T-cell (primary cell): Measurements from ENCODE around the gene RPS19BP1. TPM values are rescaled to one million over a fixed set of nuclear protein-coding genes. Genes with fewer than 3 reads are reported as not detected.

Experiments used
- ATAC-seq, 4 experiments: fragments of 200-7000 bp in 3 of 4; fragments of 150-1000 bp in 1 of 4; cut with Tn5 transposase; replicated peaks in 1 of 4; 1 replicate in 3 of 4; 2 replicates in 1 of 4; pipeline ENCODE4 v1.10.0; 2021; ENCODE audit warnings: moderate library complexity in 3 of 4, mild to moderate bottlenecking in 2 of 4, moderate number of reproducible peaks in 1 of 4
- CTCF ChIA-PET, 2 donors: fragments of 300-600 bp; sonication (Branson Sonifier 250); formaldehyde crosslinking; loops; one replicate each; lab custom pipeline; 2022; ENCODE audit warnings: antibody characterized with exemption in 2 of 2; lab: Charles Lee
- POLR2A ChIA-PET, 2 donors: fragments of 300-600 bp; sonication (Branson Sonifier 250); formaldehyde crosslinking; loops; one replicate each; lab custom pipeline; 2022; ENCODE audit warnings: antibody characterized with exemption in 2 of 2; lab: Charles Lee
- DNase-seq, 35 experiments: peaks; one replicate each; pipeline versions ENCODE4 v3.0.0 to v3.0.0-alpha.2; 2013 to 2023
- H3K27ac ChIP-seq: one replicate; pipeline ENCODE4 v1.5.1; 2013; ENCODE audit warnings: low read length
- H3K27me3 ChIP-seq, 2 experiments: replicated peaks in 1 of 2; 1 replicate in 1 of 2; 2 replicates in 1 of 2; pipeline versions ENCODE4 v1.6.1 to v1.7.0; 2013; ENCODE audit warnings: low read length in 1 of 2, mixed read lengths in 1 of 2; ENCODE audit not compliant: control insufficient read depth in 2 of 2, insufficient read depth in 2 of 2; ENCODE audit errors: extremely low read depth in 1 of 2
- H3K36me3 ChIP-seq, 2 donors: 1 replicate in 1 of 2; 2 replicates in 1 of 2; pipeline versions ENCODE4 v1.6.1 to v1.7.0; 2013; ENCODE audit warnings: low read length in 1 of 2; ENCODE audit not compliant: control insufficient read depth in 2 of 2, insufficient read depth in 1 of 2; ENCODE audit errors: extremely low read depth in 1 of 2
- H3K4me1 ChIP-seq, 2 experiments: 1 replicate in 1 of 2; 2 replicates in 1 of 2; pipeline versions ENCODE4 v1.6.1 to v1.7.0; 2013; ENCODE audit warnings: low read length in 2 of 2, mixed read lengths in 1 of 2; ENCODE audit not compliant: insufficient read depth in 2 of 2, control insufficient read depth in 1 of 2; ENCODE audit errors: extremely low read depth in 1 of 2
- H3K4me3 ChIP-seq, 2 donors: 1 replicate in 1 of 2; 2 replicates in 1 of 2; pipeline versions ENCODE4 v1.5.1 to v1.7.0; 2013; ENCODE audit warnings: mild to moderate bottlenecking in 2 of 2, low read length in 1 of 2, moderate library complexity in 1 of 2; ENCODE audit not compliant: control insufficient read depth in 1 of 2; ENCODE audit errors: extremely low read depth in 1 of 2
- H3K9me3 ChIP-seq: 2 replicates; pipeline ENCODE4 v1.7.0; 2013
- H3K27ac Mint-ChIP-seq, 2 donors: one replicate each; pipeline ENCODE4 v1.8.0; 2020 to 2021; ENCODE audit warnings: mild to moderate bottlenecking in 2 of 2, mixed read lengths in 2 of 2
- H3K27me3 Mint-ChIP-seq, 2 donors: one replicate each; pipeline ENCODE4 v1.8.0; 2021 to 2022; ENCODE audit warnings: mixed read lengths in 2 of 2
- H3K36me3 Mint-ChIP-seq: one replicate; pipeline ENCODE4 v1.8.0; 2021; ENCODE audit warnings: mixed read lengths
- H3K4me1 Mint-ChIP-seq, 3 donors: one replicate each; pipeline ENCODE4 v1.8.0; 2020 to 2022; ENCODE audit warnings: mixed read lengths in 3 of 3, mild to moderate bottlenecking in 1 of 3
- H3K4me3 Mint-ChIP-seq, 3 donors: one replicate each; pipeline ENCODE4 v1.8.0; 2020 to 2022; ENCODE audit warnings: mild to moderate bottlenecking in 3 of 3, mixed read lengths in 3 of 3, moderate library complexity in 3 of 3
- H3K9me3 Mint-ChIP-seq, 3 donors: one replicate each; pipeline ENCODE4 v1.8.0; 2020 to 2022; ENCODE audit warnings: mixed read lengths in 3 of 3
- WGBS: methylation state at CpG from one replicate; pipeline ENCODE4 v1.1.5; 2013; ENCODE audit warnings: missing lambda C conversion rate; ENCODE audit not compliant: insufficient coverage; 5-methylcytosine and 5-hydroxymethylcytosine counted together
- total RNA-seq, 35 experiments: library from RNA in 6 of 35; stranded (reverse) in 6 of 35; fragments of 120-200 nt in 1 of 35; gene quantifications; one replicate each; pipeline versions ENCODE4 v1.2.1 to v1.2.4 and lab custom pipeline; 2013 to 2026

RPS19BP1 gene
- total RNA-seq, 5 donors from 2014 or later (not counting 1 experiment from before 2014, with no cell fraction given) = 42.4 to 76.8 (median 73.5) TPM

GRCh38 chr22:39569066-39569465 is 36.5 kb upstream of the RPS19BP1 start:
- H3K27me3 Mint-ChIP-seq = no peaks in the 10 kb centered on the region
- no peaks in the 10 kb centered on the region for H3K36me3 Mint-ChIP-seq
- H3K4me1 ChIP-seq = peaks cover 6 to 20% of the 10 kb centered on the region in 2 experiments
- POLR2A ChIA-PET = no interaction called here
- H3K9me3 Mint-ChIP-seq = peaks cover 0 to 8% (median 0%) of the 10 kb centered on the region in 3 donors
- H3K36me3 ChIP-seq = no peaks in the 10 kb centered on the region
- DNase-seq = no peak
- peaks cover 0 to 4% of the 10 kb centered on the region in 2 experiments for H3K27me3 ChIP-seq
- H3K4me3 Mint-ChIP-seq = no peak overlapping the region
- H3K9me3 ChIP-seq = no peaks in the 10 kb centered on the region
- CTCF ChIA-PET = no interaction called here
- H3K4me3 ChIP-seq = no peak overlapping the region
- peaks cover 16 to 26% (median 21%) of the 10 kb centered on the region in 3 donors for H3K4me1 Mint-ChIP-seq
- H3K27ac Mint-ChIP-seq = no peak overlapping the region
- H3K27ac ChIP-seq = no peak overlapping the region
- 92% methylated on average over 6 of the region's 7 CpGs for WGBS
- ATAC-seq = no peak

- Histone ChIP-seq H3K27ac (no peak overlapping the region), H3K4me1 (peaks cover 6 to 20% of the 10 kb centered on the region in 2 experiments), H3K4me3 (no peak overlapping the region), H3K9me3 (no peaks in the 10 kb centered on the region), H3K36me3 (no peaks in the 10 kb centered on the region), H3K27me3 (peaks cover 0 to 6% of the 10 kb centered on the region in 2 experiments)
- DNase-seq (no peak), ATAC-seq (no peak)
- peaks cover 16 to 26% (median 21%) of the 10 kb centered on the region in 3 donors for H3K4me1 Mint-ChIP-seq
- 86% methylated on average over 15 of the region's 19 CpGs for WGBS
- ChIA-PET CTCF (no interaction called here), POLR2A (no interaction called here)
- no peaks in the 10 kb centered on the region for H3K36me3 Mint-ChIP-seq
- peaks cover 0 to 8% (median 0%) of the 10 kb centered on the region in 3 donors for H3K9me3 Mint-ChIP-seq
- peak overlapping the region in 1 of 3 donors; percentile 64 for H3K4me3 Mint-ChIP-seq
- H3K27ac Mint-ChIP-seq = peak overlapping the region in 1 of 2 donors; percentile 82
- no peaks in the 10 kb centered on the region for H3K27me3 Mint-ChIP-seq
Observed at GRCh38 chr22:39568278-39568981, 35.9 kb upstream of the RPS19BP1 start.

DNA sequence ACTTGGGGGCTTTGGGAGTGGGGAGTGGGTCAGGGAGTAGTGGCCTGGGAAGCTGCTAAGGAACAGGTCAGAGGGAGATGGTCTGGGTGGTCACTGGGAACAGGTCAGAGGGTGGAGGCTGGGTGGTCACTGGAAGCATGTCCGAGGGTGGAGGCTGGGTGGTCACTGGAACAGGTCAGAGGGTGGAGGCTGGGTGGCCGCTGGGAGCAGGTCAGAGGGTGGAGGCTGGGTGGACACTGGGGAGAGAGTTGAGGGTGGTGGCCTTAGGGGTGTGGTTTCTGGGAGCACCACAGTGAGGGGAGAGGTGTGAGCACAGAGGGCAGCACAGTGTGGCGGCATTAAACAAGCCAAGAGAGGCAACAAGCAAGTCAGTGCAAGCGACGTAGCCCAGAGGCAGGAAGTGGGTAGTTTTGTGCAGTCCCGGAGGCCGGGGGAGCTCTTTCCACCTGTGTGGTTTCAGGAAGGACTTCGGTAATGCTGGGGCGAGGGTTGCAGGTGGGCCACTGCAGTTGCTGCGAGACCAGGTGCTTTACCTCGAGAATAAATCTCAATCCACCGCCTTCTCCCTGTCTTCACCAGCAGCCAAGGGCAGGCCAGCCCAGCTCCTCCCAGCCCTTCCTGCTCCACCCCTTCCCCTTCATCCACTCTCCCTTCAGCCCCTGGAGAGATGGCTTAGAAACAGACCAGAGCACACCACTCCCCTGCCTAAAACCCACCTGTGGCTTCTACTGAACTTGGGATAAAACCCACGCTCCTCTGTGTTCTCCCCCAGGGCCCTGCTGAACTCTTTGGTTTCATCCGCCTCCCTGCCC is 34.8 kb upstream of the RPS19BP1 start:
- peaks cover 6 to 20% of the 10 kb centered on the region in 2 experiments for H3K4me1 ChIP-seq
- DNase-seq (peak; percentile 19 to 67 (median 44)), ATAC-seq (peak; percentile 90 to 98 (median 95))
- H3K27ac Mint-ChIP-seq = peak overlapping the region; percentile 50 to 82
- H3K4me3 Mint-ChIP-seq = peak overlapping the region; percentile 7 to 64 (median 18)
- H3K4me1 Mint-ChIP-seq = peaks cover 16 to 26% (median 21%) of the 10 kb centered on the region in 3 donors
- peak overlapping the region; percentile 31 for H3K27ac ChIP-seq
- H3K9me3 Mint-ChIP-seq = peaks cover 0 to 8% (median 0%) of the 10 kb centered on the region in 3 donors
- ChIA-PET POLR2A (interaction anchor here in 1 of 2 donors (0.6 kb wide), 1 partner anchor 57 kb away, joined by 5 read pairs; no protein-coding TSS in a partner anchor), CTCF (interaction anchor here in 1 of 2 donors (0.8 to 1.1 kb wide), 2 partner anchors 457 to 469 kb away, joined by 3 read pairs; no protein-coding TSS in a partner anchor)
- peaks cover 0 to 8% of the 10 kb centered on the region in 2 experiments for H3K27me3 ChIP-seq
- 52% methylated on average over 7 of the region's 14 CpGs for WGBS
- no peaks in the 10 kb centered on the region for H3K9me3 ChIP-seq
- no peaks in the 10 kb centered on the region for H3K36me3 Mint-ChIP-seq
- no peaks in the 10 kb centered on the region for H3K36me3 ChIP-seq
- H3K27me3 Mint-ChIP-seq = no peaks in the 10 kb centered on the region
- H3K4me3 ChIP-seq = peak overlapping the region in 1 of 2 donors; percentile 29

GRCh38 chr22:39565414-39565944 is 32.9 kb upstream of the RPS19BP1 start:
- POLR2A ChIA-PET = no interaction called here
- Mint-ChIP-seq H3K4me3 (no peak overlapping the region), H3K27me3 (peaks cover 2 to 5% of the 10 kb centered on the region in 2 donors), H3K36me3 (no peaks in the 10 kb centered on the region), H3K27ac (no peak overlapping the region), H3K9me3 (peaks cover 0 to 8% (median 0%) of the 10 kb centered on the region in 3 donors), H3K4me1 (peaks cover 16 to 26% (median 21%) of the 10 kb centered on the region in 3 donors)
- 92% methylated on average over 5 of the region's 5 CpGs for WGBS
- H3K36me3 ChIP-seq = no peaks in the 10 kb centered on the region
- ATAC-seq (no peak), DNase-seq (no peak)
- no peak overlapping the region for H3K27ac ChIP-seq
- no peaks in the 10 kb centered on the region for H3K9me3 ChIP-seq
- CTCF ChIA-PET = no interaction called here
- peaks cover 6 to 20% of the 10 kb centered on the region in 2 experiments for H3K4me1 ChIP-seq
- H3K4me3 ChIP-seq = no peak overlapping the region
- H3K27me3 ChIP-seq = peaks cover 0 to 10% of the 10 kb centered on the region in 2 experiments

GRCh38 chr22:39563571-39564428 is 31.3 kb upstream of the RPS19BP1 start:
- peaks cover 16 to 26% (median 21%) of the 10 kb centered on the region in 3 donors for H3K4me1 Mint-ChIP-seq
- Histone ChIP-seq H3K36me3 (no peaks in the 10 kb centered on the region), H3K27ac (no peak overlapping the region), H3K9me3 (no peaks in the 10 kb centered on the region), H3K4me1 (peaks cover 6 to 20% of the 10 kb centered on the region in 2 experiments), H3K4me3 (no peak overlapping the region), H3K27me3 (peaks cover 0 to 27% of the 10 kb centered on the region in 2 experiments)
- no peak for ATAC-seq
- CTCF ChIA-PET = no interaction called here
- 85% methylated on average over 7 of the region's 7 CpGs for WGBS
- H3K9me3 Mint-ChIP-seq = peaks cover 0 to 8% (median 0%) of the 10 kb centered on the region in 3 donors
- no peak overlapping the region for H3K4me3 Mint-ChIP-seq
- POLR2A ChIA-PET = no interaction called here
- H3K27ac Mint-ChIP-seq = no peak overlapping the region
- peaks cover 5 to 9% of the 10 kb centered on the region in 2 donors for H3K27me3 Mint-ChIP-seq
- H3K36me3 Mint-ChIP-seq = no peaks in the 10 kb centered on the region
- DNase-seq = no peak
